ELF-1 (cell line): Measurements from ENCODE around the gene PPP1R12C.

ENCODE experiments used
- DNase-seq: peaks from one replicate; pipeline ENCODE4 v3.0.0-alpha.2; 2016; ENCODE audit warnings: low read depth, low spot score

PPP1R12C gene

DNA sequence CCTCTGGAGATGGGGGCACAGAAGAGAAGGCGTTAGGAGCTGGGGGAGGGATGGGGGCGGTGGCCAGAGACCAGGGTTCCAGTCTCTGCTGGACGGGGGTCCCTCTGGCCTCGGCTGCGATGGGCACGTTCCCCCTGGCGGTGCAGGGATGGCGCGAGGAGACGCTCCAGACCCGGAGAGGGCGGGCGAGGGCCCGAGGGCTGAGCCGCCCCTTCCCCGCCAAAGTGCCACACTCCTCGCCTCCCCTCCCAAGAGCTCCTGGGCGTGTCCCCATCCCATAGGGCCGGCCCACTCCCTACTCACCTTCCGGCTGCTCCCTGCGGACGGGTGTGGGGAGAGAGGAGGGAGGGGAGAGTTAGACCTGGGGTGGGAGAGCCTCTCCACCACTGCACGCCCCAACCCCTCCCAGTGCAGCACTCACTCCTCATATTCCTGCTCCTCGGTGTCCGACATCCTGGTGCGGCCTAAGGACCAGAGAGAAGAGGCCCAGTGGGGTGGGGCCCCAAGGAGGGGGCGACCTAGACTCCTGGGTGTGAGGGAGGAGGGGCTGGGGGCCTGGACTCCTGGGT lies 29.4 kb upstream of the PPP1R12C start:
- peak; percentile 95 for DNase-seq

GRCh38 chr19:55146078-55146704 lies 28.8 kb upstream of the PPP1R12C start:
- DNase-seq = peak; percentile 84

DNA sequence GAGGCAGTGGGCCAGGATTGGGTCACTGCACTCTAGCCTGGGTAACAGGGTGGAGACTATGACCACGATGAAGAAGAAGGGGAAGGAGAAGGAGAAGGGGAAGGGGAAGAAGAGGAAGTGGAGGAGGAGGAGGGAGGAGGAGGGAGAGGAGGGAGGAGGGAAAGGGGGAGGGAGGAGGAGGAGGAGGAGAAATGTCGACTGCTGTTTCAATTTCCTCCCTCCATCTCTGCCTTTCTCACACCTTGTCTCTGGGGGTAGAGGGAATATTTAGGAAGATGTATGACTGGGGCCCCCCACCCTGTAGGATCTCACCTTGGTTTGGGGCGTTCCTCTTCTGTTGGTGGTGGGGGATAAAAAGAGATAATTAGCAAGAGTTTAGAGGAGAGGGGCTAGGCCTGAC lies 27.8 kb upstream of the PPP1R12C start:
- DNase-seq = no peak

DNA sequence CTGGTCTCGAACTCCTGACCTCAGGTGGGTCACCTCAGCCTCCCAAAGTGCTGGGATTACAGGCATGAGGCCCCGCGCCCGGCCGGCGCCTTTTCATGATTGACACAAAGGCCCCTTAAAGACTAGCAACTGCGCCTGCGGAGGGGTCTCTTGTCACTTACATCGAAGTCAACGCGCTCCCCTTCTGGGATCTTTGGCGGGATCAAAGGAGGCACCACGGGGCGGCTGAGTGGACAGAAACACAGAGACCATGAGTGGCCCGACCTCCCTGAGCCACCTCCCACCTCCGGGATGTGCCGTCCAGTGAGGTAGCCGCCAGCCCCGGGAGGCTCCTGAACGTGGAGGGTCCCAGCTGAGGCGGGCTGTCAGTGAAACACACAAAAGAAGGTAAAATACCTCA lies 24.3 kb upstream of the PPP1R12C start:
- DNase-seq = peak; percentile 67

DNA sequence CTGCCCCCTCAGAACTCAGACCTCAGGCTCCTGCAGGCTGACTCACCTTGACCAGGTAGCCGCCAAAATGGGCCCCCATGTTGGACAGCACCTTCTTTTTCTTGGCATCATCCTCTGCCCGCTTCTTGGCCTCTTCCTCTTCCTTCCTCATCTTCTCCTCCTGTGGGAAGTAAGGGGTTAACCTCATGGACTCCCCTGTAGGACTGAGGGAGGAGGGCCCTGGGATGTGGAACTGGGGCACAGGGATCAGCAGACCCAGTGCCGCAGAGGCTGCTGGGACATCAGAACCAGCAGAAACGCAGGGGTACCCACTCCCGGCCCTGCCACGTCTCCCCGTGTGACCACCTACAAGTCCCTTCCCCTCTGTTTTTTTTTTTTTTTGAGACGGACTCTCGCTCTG lies 20.5 kb upstream of the PPP1R12C start:
- DNase-seq = no peak

DNA sequence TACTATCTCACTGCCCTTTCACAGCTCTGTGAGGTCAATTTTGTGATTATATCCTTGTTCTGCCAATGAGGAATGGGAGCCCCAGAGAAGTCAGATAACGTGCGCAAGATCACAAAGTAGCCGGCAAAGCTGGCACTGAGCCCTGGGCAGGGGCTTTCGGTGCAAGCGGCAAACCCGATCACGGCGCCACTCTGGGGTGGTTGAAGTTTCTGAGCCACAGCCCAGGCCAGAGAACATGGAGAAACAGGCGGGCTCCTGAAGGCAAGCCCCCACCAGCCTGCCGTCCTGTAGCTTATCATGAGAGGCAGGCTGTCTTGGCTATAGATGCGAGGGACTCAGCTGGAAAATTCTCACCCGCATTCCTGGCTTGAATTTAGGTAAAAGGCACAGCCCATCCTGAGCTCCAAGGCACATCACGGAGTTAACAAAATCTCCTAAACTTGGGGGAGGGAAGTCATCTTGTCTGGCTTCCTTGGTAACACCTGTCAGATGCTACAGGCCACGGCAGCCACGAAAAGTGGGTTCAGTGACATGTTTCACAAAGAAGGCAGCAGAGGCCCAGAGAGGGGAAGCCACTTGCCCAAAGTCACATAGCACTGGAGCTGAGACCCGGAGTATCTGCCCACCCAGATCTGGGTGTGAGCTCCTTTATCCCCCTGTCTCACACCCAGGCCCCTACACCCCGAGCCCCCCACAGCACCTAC lies 19.1 kb upstream of the PPP1R12C start:
- DNase-seq = no peak

DNA sequence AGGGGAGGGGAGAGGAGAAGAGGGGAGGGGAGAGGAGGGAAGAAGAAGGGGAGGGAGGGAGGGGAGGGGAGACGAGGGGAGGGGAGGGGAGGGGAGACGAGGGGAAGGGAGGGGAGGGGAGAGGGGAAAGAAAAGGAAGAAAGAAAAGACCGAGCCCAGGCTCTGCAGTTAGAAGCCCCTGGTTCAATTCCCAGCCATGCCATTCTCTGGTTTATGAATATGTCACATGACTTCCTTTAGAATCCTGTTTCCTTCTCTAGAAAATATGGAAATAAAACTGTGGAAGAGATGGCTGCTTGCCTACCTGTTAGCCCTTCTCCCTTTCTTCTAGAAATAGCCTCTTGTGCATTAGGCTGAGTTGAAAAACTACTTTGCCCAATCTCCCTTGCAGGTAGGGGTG lies 17.3 kb upstream of the PPP1R12C start:
- DNase-seq = no peak

DNA sequence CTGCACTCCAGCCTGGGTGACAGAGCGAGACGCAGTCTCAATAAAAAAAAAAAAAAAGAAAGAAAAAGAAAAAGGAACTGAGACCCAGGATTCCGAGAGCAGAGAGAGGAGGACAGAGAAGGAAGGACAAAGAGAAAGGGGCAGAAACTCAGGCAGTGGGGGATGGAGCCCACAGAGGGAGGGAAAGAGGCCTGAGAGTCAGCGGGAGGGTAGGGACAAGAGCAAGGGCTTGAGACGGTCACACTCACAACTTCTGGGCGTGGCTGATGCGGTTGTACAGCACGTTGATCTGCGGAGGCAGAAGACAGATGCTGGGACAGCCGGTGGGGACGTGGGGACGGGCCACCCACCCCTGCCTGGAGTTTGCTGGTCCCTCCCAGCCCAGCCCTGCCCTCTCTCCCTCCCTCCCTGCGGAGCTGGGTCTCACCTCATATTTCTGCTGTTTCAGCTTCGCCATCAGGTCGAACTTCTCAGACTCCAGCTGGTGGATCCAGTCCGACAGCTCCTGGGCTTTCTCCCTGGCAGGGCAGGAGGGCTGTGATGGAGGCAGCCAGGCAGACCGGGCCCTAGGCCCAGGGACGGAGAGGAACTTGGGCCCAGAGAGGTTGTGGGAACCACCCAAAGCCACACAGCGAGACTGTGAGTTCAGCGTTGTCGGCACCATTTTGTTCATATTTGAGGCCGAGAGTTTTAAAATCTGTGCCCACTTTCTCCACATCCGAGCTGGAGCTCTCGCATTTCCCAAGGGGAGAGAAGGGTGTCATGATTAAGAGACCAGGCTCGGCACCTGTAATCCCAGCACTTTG lies 16.4 kb upstream of the PPP1R12C start:
- no peak for DNase-seq

DNA sequence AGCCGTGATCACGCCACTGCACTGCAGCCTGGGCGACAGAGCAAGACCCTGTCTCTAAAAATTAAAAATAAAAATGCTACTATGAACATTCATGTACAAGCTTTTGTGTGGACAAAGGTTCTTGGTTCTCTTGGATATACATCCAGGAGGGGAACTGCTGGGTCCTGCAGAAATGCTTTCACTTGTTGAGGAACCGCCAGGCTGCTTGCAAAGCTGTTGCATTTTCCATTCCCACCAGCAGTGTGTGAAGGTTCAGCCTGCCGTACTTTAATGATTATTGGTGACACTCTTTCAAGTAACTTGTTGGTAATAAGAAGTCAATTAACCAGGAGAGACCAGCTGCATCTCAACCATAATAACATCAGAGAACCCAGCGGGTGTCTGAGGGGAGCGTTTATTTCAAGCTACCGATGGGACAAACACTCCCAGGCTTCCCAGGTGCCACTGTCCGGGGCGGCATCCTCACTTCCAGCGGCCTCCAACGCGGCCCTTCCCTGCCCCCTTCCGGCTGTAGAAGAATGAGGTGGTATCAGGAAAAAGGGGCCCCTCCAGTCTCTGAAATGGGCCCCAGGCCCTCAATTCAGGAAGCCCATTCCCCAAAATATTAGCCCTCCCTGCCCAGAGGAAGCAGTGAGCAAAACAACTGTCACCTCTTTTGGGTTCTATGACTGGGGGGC lies 15.2 kb upstream of the PPP1R12C start:
- no peak for DNase-seq

DNA sequence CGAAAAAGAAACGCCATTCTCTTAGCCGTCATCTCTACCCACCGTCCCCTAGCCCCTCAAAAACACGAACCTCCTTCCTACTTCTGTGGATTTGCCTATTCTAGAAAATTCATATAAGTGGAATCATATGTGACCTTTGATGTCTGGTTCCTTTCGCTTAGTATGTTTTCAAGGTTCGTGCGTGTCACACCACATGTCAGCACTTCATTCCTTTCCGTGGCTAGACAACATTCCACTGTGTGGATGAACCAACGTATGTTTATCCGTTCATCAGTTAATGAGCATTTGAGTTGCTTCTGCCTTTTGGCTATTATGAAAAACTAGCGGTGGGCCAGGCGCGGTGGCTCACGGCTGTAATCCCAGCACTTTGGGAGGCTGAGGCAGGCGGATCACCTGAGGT lies 14.0 kb upstream of the PPP1R12C start:
- DNase-seq = no peak

DNA sequence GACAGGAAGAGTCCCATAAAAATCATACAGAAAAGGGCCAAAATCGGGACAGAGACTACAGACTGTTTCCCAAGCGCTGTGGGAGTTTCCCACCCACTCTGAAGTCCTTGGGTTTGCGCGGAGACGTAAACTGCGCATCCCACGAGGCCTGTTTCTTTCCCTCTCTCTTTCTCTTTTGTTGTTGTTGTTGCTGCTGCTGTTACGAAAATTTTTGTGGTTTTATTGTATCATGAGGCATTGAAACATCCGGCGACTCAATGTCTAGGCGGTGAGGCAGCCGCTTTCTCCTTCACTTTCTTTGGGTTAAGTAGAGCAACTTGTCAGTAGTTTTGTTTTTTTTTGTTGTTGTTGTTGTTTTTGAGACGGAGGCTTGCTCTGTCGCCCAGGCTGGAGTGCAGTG lies 1.6 kb upstream of the PPP1R12C start:
- DNase-seq = no peak

DNA sequence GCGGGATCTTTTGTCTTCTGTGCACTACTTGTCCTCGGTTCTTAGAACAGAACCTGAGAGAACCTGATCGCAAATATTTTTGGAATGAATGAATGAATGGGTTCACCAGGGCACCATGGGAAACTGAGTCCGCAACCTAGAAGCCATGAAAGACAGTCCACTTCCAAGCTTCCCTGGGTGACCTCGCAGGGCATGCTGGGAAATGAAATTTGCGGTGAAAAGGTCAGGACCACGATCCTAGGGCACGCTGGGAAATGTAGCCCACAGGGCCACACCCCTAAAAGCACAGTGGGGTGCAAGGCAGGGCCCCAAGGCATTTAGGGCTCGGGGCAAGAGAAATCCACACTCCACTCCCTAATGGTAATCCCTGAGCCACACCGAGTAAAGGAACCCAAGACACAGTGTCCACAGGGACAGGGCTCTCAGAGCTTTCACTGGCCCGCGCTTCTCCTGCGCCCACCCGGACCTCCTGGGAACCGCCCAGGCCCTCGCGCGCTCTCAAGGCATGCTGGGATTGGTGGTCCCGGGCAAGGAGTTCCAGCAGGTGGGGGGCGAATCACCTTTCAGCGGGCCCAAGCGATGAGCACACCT lies 1.1 kb upstream of the PPP1R12C start:
- peak; percentile 83 for DNase-seq

DNA sequence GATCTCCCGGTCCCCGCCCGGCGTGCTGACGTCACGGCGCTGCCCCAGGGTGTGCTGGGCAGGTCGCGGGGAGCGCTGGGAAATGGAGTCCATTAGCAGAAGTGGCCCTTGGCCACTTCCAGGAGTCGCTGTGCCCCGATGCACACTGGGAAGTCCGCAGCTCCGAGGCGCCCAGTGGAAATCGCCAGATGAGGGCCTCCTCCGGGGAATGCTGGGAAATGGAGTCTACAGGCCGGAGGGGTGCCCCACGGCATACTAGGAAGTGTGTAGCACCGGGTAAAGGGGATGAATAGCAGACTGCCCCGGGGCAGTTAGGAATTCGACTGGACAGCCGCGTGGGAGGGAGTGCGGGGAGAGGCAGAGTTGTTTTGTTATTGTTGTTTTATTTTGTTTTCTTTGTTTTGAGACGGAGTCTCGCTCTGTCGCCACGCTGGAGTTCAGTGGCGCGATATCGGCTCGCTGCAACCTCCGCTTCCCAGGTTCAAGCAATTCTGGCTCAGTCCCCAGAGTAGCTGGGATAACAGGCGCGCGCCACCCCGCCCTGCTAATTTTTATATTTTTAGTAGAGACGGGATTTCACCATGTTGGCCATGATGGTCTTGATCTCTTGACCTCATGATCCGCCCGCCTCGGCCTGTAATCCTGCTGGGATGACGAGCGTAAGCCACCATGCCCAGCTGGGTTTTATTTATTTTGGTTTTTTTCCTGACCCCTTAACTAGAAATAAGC lies 390 bp upstream of the PPP1R12C start:
- peak; percentile 98 for DNase-seq

DNA sequence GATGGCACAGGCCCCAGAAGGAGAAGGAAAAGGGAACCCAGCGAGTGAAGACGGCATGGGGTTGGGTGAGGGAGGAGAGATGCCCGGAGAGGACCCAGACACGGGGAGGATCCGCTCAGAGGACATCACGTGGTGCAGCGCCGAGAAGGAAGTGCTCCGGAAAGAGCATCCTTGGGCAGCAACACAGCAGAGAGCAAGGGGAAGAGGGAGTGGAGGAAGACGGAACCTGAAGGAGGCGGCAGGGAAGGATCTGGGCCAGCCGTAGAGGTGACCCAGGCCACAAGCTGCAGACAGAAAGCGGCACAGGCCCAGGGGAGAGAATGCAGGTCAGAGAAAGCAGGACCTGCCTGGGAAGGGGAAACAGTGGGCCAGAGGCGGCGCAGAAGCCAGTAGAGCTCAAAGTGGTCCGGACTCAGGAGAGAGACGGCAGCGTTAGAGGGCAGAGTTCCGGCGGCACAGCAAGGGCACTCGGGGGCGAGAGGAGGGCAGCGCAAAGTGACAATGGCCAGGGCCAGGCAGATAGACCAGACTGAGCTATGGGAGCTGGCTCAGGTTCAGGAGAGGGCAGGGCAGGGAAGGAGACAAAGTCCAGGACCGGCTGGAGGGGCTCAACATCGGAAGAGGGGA lies 1.1 kb downstream of the PPP1R12C start:
- DNase-seq = peak; percentile 54

- no peak for DNase-seq
Measured at GRCh38 chr19:55115446-55116065, 1.9 kb downstream of the PPP1R12C start.

- DNase-seq = no peak
Measured at GRCh38 chr19:55114566-55115145, 2.8 kb downstream of the PPP1R12C start.

DNA sequence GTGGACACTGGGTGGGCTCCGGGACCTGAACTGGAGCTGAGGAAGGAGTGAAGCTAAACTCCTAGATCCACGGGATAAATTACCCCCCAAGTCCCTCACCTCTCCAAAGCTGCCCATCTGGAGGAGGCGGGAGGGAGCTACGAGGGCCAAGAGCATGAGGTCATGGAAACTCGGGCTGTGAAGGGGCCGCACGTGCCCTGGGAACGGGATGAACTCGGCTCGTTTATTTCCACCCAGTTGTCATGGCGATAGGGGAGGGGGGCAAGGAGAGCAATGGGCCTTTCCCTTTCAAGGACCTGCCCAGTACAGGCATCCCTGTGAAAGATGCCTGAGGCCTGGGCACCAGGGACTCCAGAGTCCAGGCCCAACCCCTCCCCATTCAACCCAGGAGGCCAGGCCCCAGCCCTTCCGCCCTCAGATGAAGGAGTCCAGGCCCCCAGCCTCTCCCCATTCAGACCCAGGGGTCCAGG lies 3.8 kb downstream of the PPP1R12C start:
- DNase-seq = peak; percentile 91

- no peak for DNase-seq
Measured at GRCh38 chr19:55112777-55113569, 4.5 kb downstream of the PPP1R12C start.
